Measurements from ENCODE around the gene CPZ. TPM values are rescaled to one million over a fixed set of nuclear protein-coding genes. Genes with fewer than 3 reads are reported as not detected.
A peak's percentile ranks its signal among the peaks of the same experiment; 100 is the strongest.

CPZ gene
- polyA plus RNA-seq = 3.1 TPM
- long read RNA-seq, donor 1 = 0 reads
- long read RNA-seq, donor 2, partial matches to known transcripts = 0 of 2 reads
- long read RNA-seq, donor 2, other reads (novel, unspliced or antisense) = 0 of 2 reads
- long read RNA-seq, donor 3 = 0 reads
- long read RNA-seq, donor 4 = 0 reads
- long read RNA-seq, donor 5 = 0 reads
- long read RNA-seq, donor 6 = 0 reads
- long read RNA-seq, donor 7, partial matches to known transcripts = 0 of 2 reads
- long read RNA-seq, donor 7, other reads (novel, unspliced or antisense) = 0 of 2 reads
- long read RNA-seq, donor 8 = 0 reads
- long read RNA-seq, donor 9 = 0 reads
- long read RNA-seq, donor 10 = 0 reads
- long read RNA-seq, donor 11, partial matches to known transcripts = 0 of 1 reads
- long read RNA-seq, donor 11, other reads (novel, unspliced or antisense) = 0 of 1 reads

- H3K4me3 ChIP-seq (ENCODE audit: low read length) = peak within 1 kb of the TSS; percentile 18
- WGBS (ENCODE audit: insufficient coverage, low lambda C conversion rate) = no CpG with 5 or more reads among the region's 58 CpGs
- no peaks in the 10 kb centered on the region for H3K36me3 ChIP-seq (ENCODE audit: control insufficient read depth, insufficient read depth, low read length)
- H3K27me3 ChIP-seq (ENCODE audit: control insufficient read depth, insufficient read depth, low read length) = peaks cover 46% of the 10 kb centered on the region
- no peaks in the 10 kb centered on the region for H3K4me1 ChIP-seq (ENCODE audit: control insufficient read depth, insufficient read depth, low read length)
- no peaks in the 10 kb centered on the region for H3K9me3 ChIP-seq (ENCODE audit: control insufficient read depth, low read depth, low read length)
- no peak within 1 kb of the TSS for H3K27ac ChIP-seq (ENCODE audit: low read length)
- DNase-seq = peak in 1 of 2 donors; percentile 30
Measured at GRCh38 chr4:8592366-8593263, at the start of gene CPZ. Gene CPZ, plus strand, starts transcription at chr4:8592765. Its CDS starts 69 bp downstream, at chr4:8592834.

GRCh38 chr4:8542776-8543525 lies 49.6 kb upstream of the CPZ start:
- Histone ChIP-seq H3K4me1 (ENCODE audit: control insufficient read depth, insufficient read depth, low read length) (no peaks in the 10 kb centered on the region), H3K27me3 (ENCODE audit: control insufficient read depth, insufficient read depth, low read length) (peaks cover 3% of the 10 kb centered on the region), H3K27ac (ENCODE audit: low read length) (no peak overlapping the region), H3K36me3 (ENCODE audit: control insufficient read depth, insufficient read depth, low read length) (no peaks in the 10 kb centered on the region), H3K9me3 (ENCODE audit: control insufficient read depth, low read depth, low read length) (no peaks in the 10 kb centered on the region), H3K4me3 (ENCODE audit: low read length) (no peak overlapping the region)
- no peak for DNase-seq
- no CpG with 5 or more reads among the region's 16 CpGs for WGBS (ENCODE audit: insufficient coverage, low lambda C conversion rate)

GRCh38 chr4:8543623-8544022 lies 48.9 kb upstream of the CPZ start:
- DNase-seq = no peak
- no peaks in the 10 kb centered on the region for H3K4me1 ChIP-seq (ENCODE audit: control insufficient read depth, insufficient read depth, low read length)
- 80% methylated on average over 1 of the region's 10 CpGs for WGBS (ENCODE audit: insufficient coverage, low lambda C conversion rate)
- H3K4me3 ChIP-seq (ENCODE audit: low read length) = no peak overlapping the region
- peaks cover 2% of the 10 kb centered on the region for H3K9me3 ChIP-seq (ENCODE audit: control insufficient read depth, low read depth, low read length)
- H3K27me3 ChIP-seq (ENCODE audit: control insufficient read depth, insufficient read depth, low read length) = peaks cover 3% of the 10 kb centered on the region
- H3K36me3 ChIP-seq (ENCODE audit: control insufficient read depth, insufficient read depth, low read length) = no peaks in the 10 kb centered on the region
- H3K27ac ChIP-seq (ENCODE audit: low read length) = no peak overlapping the region

GRCh38 chr4:8544282-8544681 lies 48.3 kb upstream of the CPZ start:
- H3K4me1 ChIP-seq (ENCODE audit: control insufficient read depth, insufficient read depth, low read length) = no peaks in the 10 kb centered on the region
- no CpG with 5 or more reads among the region's 3 CpGs for WGBS (ENCODE audit: insufficient coverage, low lambda C conversion rate)

GRCh38 chr4:8544741-8545438 lies 47.7 kb upstream of the CPZ start:
- Histone ChIP-seq H3K27me3 (ENCODE audit: control insufficient read depth, insufficient read depth, low read length) (peaks cover 3% of the 10 kb centered on the region), H3K9me3 (ENCODE audit: control insufficient read depth, low read depth, low read length) (peaks cover 3% of the 10 kb centered on the region), H3K4me3 (ENCODE audit: low read length) (no peak overlapping the region), H3K36me3 (ENCODE audit: control insufficient read depth, insufficient read depth, low read length) (no peaks in the 10 kb centered on the region), H3K4me1 (ENCODE audit: control insufficient read depth, insufficient read depth, low read length) (no peaks in the 10 kb centered on the region), H3K27ac (ENCODE audit: low read length) (no peak overlapping the region)
- DNase-seq = no peak
- WGBS (ENCODE audit: insufficient coverage, low lambda C conversion rate) = no CpG with 5 or more reads among the region's 32 CpGs

More at GRCh38 chr4:8544282-8544681, 48.3 kb upstream of the CPZ start:
- peaks cover 3% of the 10 kb centered on the region for H3K9me3 ChIP-seq (ENCODE audit: control insufficient read depth, low read depth, low read length)
- no peak overlapping the region for H3K4me3 ChIP-seq (ENCODE audit: low read length)
- peaks cover 3% of the 10 kb centered on the region for H3K27me3 ChIP-seq (ENCODE audit: control insufficient read depth, insufficient read depth, low read length)
- no peak for DNase-seq
- no peaks in the 10 kb centered on the region for H3K36me3 ChIP-seq (ENCODE audit: control insufficient read depth, insufficient read depth, low read length)
- H3K27ac ChIP-seq (ENCODE audit: low read length) = no peak overlapping the region

GRCh38 chr4:8545439-8545765 lies 47.2 kb upstream of the CPZ start:
- peaks cover 3% of the 10 kb centered on the region for H3K9me3 ChIP-seq (ENCODE audit: control insufficient read depth, low read depth, low read length)
- H3K4me1 ChIP-seq (ENCODE audit: control insufficient read depth, insufficient read depth, low read length) = no peaks in the 10 kb centered on the region
- WGBS (ENCODE audit: insufficient coverage, low lambda C conversion rate) = no CpG with 5 or more reads among the region's 9 CpGs
- H3K4me3 ChIP-seq (ENCODE audit: low read length) = no peak overlapping the region
- H3K27me3 ChIP-seq (ENCODE audit: control insufficient read depth, insufficient read depth, low read length) = peaks cover 3% of the 10 kb centered on the region
- DNase-seq = no peak
- H3K27ac ChIP-seq (ENCODE audit: low read length) = no peak overlapping the region
- H3K36me3 ChIP-seq (ENCODE audit: control insufficient read depth, insufficient read depth, low read length) = no peaks in the 10 kb centered on the region

- Histone ChIP-seq H3K27me3 (ENCODE audit: control insufficient read depth, insufficient read depth, low read length) (peaks cover 3% of the 10 kb centered on the region), H3K4me1 (ENCODE audit: control insufficient read depth, insufficient read depth, low read length) (no peaks in the 10 kb centered on the region), H3K4me3 (ENCODE audit: low read length) (no peak overlapping the region), H3K9me3 (ENCODE audit: control insufficient read depth, low read depth, low read length) (peaks cover 3% of the 10 kb centered on the region), H3K36me3 (ENCODE audit: control insufficient read depth, insufficient read depth, low read length) (no peaks in the 10 kb centered on the region), H3K27ac (ENCODE audit: low read length) (no peak overlapping the region)
- no CpG with 5 or more reads among the region's 8 CpGs for WGBS (ENCODE audit: insufficient coverage, low lambda C conversion rate)
- DNase-seq = no peak
Measured at GRCh38 chr4:8546766-8547107, 45.8 kb upstream of the CPZ start.

- no peak overlapping the region for H3K4me3 ChIP-seq (ENCODE audit: low read length)
- H3K4me1 ChIP-seq (ENCODE audit: control insufficient read depth, insufficient read depth, low read length) = no peaks in the 10 kb centered on the region
- no peaks in the 10 kb centered on the region for H3K36me3 ChIP-seq (ENCODE audit: control insufficient read depth, insufficient read depth, low read length)
- WGBS (ENCODE audit: insufficient coverage, low lambda C conversion rate) = 40% methylated on average over 1 of the region's 16 CpGs
- peaks cover 3% of the 10 kb centered on the region for H3K27me3 ChIP-seq (ENCODE audit: control insufficient read depth, insufficient read depth, low read length)
- no peak overlapping the region for H3K27ac ChIP-seq (ENCODE audit: low read length)
- H3K9me3 ChIP-seq (ENCODE audit: control insufficient read depth, low read depth, low read length) = peaks cover 3% of the 10 kb centered on the region
- peak in 1 of 2 donors; percentile 17 for DNase-seq
Measured at GRCh38 chr4:8547108-8547911, 45.3 kb upstream of the CPZ start.

- no CpG with 5 or more reads among the region's 16 CpGs for WGBS (ENCODE audit: insufficient coverage, low lambda C conversion rate)
- H3K27ac ChIP-seq (ENCODE audit: low read length) = no peak overlapping the region
- no peak overlapping the region for H3K4me3 ChIP-seq (ENCODE audit: low read length)
- no peaks in the 10 kb centered on the region for H3K36me3 ChIP-seq (ENCODE audit: control insufficient read depth, insufficient read depth, low read length)
- no peak for DNase-seq
- H3K9me3 ChIP-seq (ENCODE audit: control insufficient read depth, low read depth, low read length) = peaks cover 3% of the 10 kb centered on the region
- H3K4me1 ChIP-seq (ENCODE audit: control insufficient read depth, insufficient read depth, low read length) = no peaks in the 10 kb centered on the region
- H3K27me3 ChIP-seq (ENCODE audit: control insufficient read depth, insufficient read depth, low read length) = peaks cover 3% of the 10 kb centered on the region
Measured at GRCh38 chr4:8547912-8548730, 44.4 kb upstream of the CPZ start.

Measured in large intestine (tissue), 12 donors.